ENCODE results near the gene LOXHD1.

- no peak for TF ChIP-seq CTCF (IDR thresholded peaks at IDR 0.05; ENCODE audit: low read depth, low read length)
- TF ChIP-seq POLR2A (IDR thresholded peaks at IDR 0.05; ENCODE audit: extremely low read depth, insufficient read length): no peak
Observed at GRCh38 chr18:46445522-46446313, 211.3 kb downstream of the LOXHD1 start.
